ENCODE measurements around the gene TMEM14B.
"Not testable (repeated sequence)": the region's sequence is repeated elsewhere in the genome, so short reads cannot be mapped to it uniquely, and the experiment has no call there.

Gene TMEM14B

GRCh38 chr6:10747251-10747972 is at the start of gene TMEM14B:
TSS of gene TMEM14B (plus strand) at chr6:10747805. CDS start at chr6:10749246, 1,441 bp downstream.
- H3K9me3 ChIP-seq (ENCODE audit: low read length): no peaks in the 10 kb centered on the region
- H3K4me1 ChIP-seq (ENCODE audit: insufficient read depth, low read length): peaks cover 19% of the 10 kb centered on the region
- H3K4me3 ChIP-seq (ENCODE audit: low read length): peak within 1 kb of the TSS; percentile 96
- no peaks in the 10 kb centered on the region for H3K27me3 ChIP-seq (ENCODE audit: insufficient read depth, low read length)
- peak within 1 kb of the TSS; percentile 73 for H2AFZ ChIP-seq (ENCODE audit: low read depth, low read length)
- H3K36me3 ChIP-seq (ENCODE audit: insufficient read depth, low read length): peaks cover 26% of the 10 kb centered on the region

- H3K4me3 ChIP-seq (ENCODE audit: low read length): no peak overlapping the region
- H3K27me3 ChIP-seq (ENCODE audit: insufficient read depth, low read length): no peaks in the 10 kb centered on the region
- no peak overlapping the region for H2AFZ ChIP-seq (ENCODE audit: low read depth, low read length)
- H3K36me3 ChIP-seq (ENCODE audit: insufficient read depth, low read length): peaks cover 18% of the 10 kb centered on the region
- peaks cover 7% of the 10 kb centered on the region for H3K9me3 ChIP-seq (ENCODE audit: low read length)
- H3K4me1 ChIP-seq (ENCODE audit: insufficient read depth, low read length): no peaks in the 10 kb centered on the region
Measured at GRCh38 chr6:10713962-10714361, 33.6 kb upstream of the TMEM14B start.

- peaks cover 7% of the 10 kb centered on the region for H3K9me3 ChIP-seq (ENCODE audit: low read length)
- no peak overlapping the region for H2AFZ ChIP-seq (ENCODE audit: low read depth, low read length)
- H3K4me1 ChIP-seq (ENCODE audit: insufficient read depth, low read length): peaks cover 15% of the 10 kb centered on the region
- H3K27me3 ChIP-seq (ENCODE audit: insufficient read depth, low read length): no peaks in the 10 kb centered on the region
- H3K4me3 ChIP-seq (ENCODE audit: low read length): no peak overlapping the region
- peaks cover under 1% of the 10 kb centered on the region for H3K36me3 ChIP-seq (ENCODE audit: insufficient read depth, low read length)
Measured at GRCh38 chr6:10719296-10719963, 28.2 kb upstream of the TMEM14B start.

- H3K36me3 ChIP-seq (ENCODE audit: insufficient read depth, low read length): peaks cover 4% of the 10 kb centered on the region
- H3K9me3 ChIP-seq (ENCODE audit: low read length): peaks cover 7% of the 10 kb centered on the region
- H3K27me3 ChIP-seq (ENCODE audit: insufficient read depth, low read length): no peaks in the 10 kb centered on the region
- peaks cover 18% of the 10 kb centered on the region for H3K4me1 ChIP-seq (ENCODE audit: insufficient read depth, low read length)
- H3K4me3 ChIP-seq (ENCODE audit: low read length): no peak overlapping the region
- H2AFZ ChIP-seq (ENCODE audit: low read depth, low read length): no peak overlapping the region
Measured at GRCh38 chr6:10719964-10720264, 27.7 kb upstream of the TMEM14B start.

DNA sequence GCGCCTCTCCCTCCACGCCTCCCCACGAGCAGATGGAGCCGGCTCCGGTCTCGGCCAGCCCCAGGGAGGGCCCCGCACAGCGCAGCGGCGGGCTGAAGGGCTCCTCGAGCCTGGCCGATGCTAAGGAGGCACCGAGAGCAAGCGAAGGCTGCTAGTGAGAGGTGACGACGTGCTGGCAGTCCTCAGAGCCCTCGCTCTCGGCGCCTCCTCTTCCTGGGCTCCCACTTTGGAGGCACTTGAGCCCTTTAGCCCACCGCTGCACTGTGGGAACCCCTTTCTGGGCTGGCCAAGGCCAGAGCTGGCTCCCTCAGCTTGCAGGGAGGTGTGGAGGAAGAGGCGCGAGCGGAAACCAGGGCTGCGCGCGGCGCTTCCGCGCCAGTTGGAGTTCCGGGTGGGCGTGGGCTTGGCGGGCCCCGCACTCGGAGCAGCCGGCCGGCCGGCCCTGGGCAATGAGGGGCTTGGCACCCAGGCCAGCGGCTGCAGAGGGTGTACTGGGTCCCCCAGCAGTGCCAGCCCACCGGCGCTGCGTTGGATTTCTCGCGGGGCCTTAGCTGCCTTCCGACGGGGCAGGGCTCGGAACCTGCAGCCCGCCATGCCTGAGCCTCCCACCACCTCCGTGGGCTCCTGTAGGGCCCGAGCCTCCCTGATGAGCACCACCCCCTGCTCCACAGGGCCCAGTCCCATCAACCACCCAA is 27.2 kb upstream of the TMEM14B start:
- H3K4me1 ChIP-seq (ENCODE audit: insufficient read depth, low read length): peaks cover 18% of the 10 kb centered on the region
- H3K4me3 ChIP-seq (ENCODE audit: low read length): no peak overlapping the region
- H3K27me3 ChIP-seq (ENCODE audit: insufficient read depth, low read length): no peaks in the 10 kb centered on the region
- H3K9me3 ChIP-seq (ENCODE audit: low read length): peaks cover 7% of the 10 kb centered on the region
- H3K36me3 ChIP-seq (ENCODE audit: insufficient read depth, low read length): peaks cover 9% of the 10 kb centered on the region
- no peak overlapping the region for H2AFZ ChIP-seq (ENCODE audit: low read depth, low read length)

DNA sequence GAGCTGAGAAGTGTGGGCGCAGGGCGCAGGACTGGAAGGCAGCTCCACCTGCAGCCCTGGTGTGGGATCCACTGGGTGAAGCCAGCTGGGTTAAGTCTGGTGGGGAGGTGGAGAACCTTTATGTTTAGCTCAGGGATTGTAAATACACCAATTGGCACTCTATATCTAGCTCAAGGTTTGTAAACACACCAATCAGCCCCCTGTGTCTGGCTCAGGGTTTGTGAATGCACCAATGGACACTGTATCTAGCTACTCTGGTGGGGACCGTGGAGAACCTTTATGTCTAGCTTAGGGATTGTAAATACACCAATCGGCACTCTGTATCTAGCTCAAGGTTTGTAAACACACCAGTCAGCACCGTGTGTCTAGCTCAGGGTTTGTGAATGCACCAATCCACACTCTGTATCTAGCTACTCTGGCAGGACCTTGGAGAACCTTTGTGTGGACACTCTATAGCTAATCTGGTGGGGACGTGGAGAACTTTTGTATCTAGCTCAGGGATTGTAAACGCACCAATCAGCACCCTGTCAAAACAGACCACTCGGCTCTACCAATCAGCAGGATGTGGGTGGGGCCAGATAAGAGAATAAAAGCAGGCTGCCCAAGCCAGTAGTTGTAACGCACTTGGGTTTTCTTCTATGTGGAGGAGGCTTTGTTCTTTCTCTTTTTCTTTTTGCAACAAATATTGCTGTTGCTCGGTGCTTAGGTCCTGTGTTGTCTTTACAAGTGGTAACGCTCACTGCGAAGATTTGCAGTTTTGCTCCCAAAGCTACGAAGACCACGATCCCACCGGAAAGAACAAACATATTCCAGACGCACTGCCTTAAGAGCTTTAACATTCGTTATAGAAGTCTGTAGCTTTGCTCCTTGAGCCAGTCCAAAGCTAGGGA is 26.4 kb upstream of the TMEM14B start:
- H3K4me3 ChIP-seq (ENCODE audit: low read length); H3K27me3 ChIP-seq (ENCODE audit: insufficient read depth, low read length); H2AFZ ChIP-seq (ENCODE audit: low read depth, low read length); H3K9me3 ChIP-seq (ENCODE audit: low read length): not testable (repeated sequence)
- Histone ChIP-seq H3K4me1 (ENCODE audit: insufficient read depth, low read length) (peaks cover 18% of the 10 kb centered on the region), H3K36me3 (ENCODE audit: insufficient read depth, low read length) (peaks cover 17% of the 10 kb centered on the region)

DNA sequence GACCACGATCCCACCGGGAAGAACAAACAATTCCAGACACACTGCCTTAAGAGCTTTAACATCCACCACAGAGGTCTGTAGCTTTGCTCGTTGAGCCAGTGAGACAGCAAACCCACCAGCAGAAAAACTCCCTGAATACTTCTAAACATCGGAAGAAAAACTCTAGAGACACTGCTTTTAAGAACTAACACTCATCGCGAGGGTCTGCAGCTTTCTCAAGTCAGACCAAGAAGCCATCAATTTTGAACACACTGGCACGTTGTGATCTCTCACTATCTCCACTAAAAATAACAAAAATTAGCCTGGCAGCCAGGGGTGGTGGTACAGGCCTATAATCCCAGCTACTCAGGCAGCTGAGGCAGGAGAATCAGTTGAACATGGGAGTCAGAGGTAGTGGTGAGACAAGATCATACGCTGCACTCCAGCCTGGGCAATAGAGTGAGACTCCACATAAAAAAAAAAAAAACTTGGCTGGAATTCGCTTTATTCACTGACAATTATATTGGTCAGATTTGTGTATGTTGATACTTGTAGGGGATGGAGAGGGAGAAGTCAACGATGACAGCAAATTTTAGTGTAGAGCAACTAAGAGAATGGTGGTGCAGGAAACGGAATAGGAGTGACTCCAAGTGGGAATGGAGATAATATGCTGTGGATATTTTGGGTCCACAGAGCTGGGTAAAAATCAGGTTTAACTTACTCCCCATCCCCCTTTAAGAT is 25.6 kb upstream of the TMEM14B start:
- Histone ChIP-seq H3K4me1 (ENCODE audit: insufficient read depth, low read length) (peaks cover 18% of the 10 kb centered on the region), H3K9me3 (ENCODE audit: low read length) (peaks cover 7% of the 10 kb centered on the region), H2AFZ (ENCODE audit: low read depth, low read length) (peak overlapping the region; percentile 43), H3K36me3 (ENCODE audit: insufficient read depth, low read length) (peaks cover 20% of the 10 kb centered on the region), H3K4me3 (ENCODE audit: low read length) (peak overlapping the region; percentile 92), H3K27me3 (ENCODE audit: insufficient read depth, low read length) (no peaks in the 10 kb centered on the region)

DNA sequence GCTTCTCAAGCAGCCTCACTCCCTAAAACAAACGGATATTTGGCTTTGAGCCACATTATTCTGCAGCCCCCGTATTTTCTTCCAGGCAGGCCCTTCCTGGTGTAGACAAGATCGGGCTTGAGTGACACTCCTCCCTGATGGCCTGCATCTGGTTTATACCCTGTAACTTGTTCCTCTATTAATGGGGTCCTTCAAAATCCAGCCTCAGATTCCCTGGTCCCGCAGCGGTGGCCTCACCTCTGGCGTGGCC is 25.1 kb upstream of the TMEM14B start:
- Histone ChIP-seq H3K4me1 (ENCODE audit: insufficient read depth, low read length) (peaks cover 18% of the 10 kb centered on the region), H3K9me3 (ENCODE audit: low read length) (peaks cover 7% of the 10 kb centered on the region), H2AFZ (ENCODE audit: low read depth, low read length) (peak overlapping the region; percentile 43), H3K27me3 (ENCODE audit: insufficient read depth, low read length) (no peaks in the 10 kb centered on the region), H3K4me3 (ENCODE audit: low read length) (peak overlapping the region; percentile 92), H3K36me3 (ENCODE audit: insufficient read depth, low read length) (peaks cover 20% of the 10 kb centered on the region)

DNA sequence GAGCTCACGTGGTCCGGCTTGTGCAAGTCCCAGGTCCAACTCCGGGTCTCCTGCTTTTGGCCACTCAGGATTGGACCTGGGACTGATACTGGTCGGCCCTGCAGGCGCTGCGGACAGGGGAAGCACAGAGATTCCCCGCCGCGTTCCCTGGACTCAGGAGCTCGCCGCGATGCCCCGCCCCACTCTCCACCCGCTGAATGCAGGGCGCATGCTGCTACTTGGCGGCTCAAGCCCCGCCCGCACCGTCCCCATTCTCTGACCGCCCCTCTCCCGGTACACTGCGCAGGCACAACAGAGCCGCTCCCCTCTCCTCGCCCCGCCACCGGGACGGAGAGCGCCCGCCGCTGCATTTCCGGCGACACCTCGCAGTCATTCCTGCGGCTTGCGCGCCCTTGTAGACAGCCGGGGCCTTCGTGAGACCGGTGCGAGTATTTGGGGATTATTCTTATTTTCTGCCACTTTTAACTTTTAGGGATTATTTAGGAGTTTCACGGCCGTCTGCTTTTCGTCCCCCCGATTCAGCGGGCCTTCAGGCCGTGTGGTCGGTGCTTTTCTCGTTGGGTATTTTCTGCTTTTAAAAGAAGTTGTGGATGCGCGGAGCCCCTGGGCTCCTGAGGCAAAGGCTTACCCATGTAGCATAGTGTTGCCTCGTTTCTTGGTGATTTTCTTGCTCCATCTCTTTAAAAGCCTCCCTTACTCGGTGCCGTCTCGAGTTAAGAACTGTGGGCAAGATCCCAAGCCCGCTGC is 24.6 kb upstream of the TMEM14B start, which contains the start of gene TMEM14C:
TSS of gene TMEM14C (plus strand) at position 251 of the 747 bp plus-strand sequence. CDS start 1,544 bp downstream, outside the sequence.
- Histone ChIP-seq H3K27me3 (ENCODE audit: insufficient read depth, low read length) (no peaks in the 10 kb centered on the region), H3K9me3 (ENCODE audit: low read length) (peaks cover 5% of the 10 kb centered on the region), H3K36me3 (ENCODE audit: insufficient read depth, low read length) (peaks cover 24% of the 10 kb centered on the region), H3K4me3 (ENCODE audit: low read length) (peak within 1 kb of the TSS; percentile 92), H3K4me1 (ENCODE audit: insufficient read depth, low read length) (peaks cover 18% of the 10 kb centered on the region), H2AFZ (ENCODE audit: low read depth, low read length) (peak within 1 kb of the TSS; percentile 68)

- Histone ChIP-seq H2AFZ (ENCODE audit: low read depth, low read length) (peak overlapping the region; percentile 68), H3K4me3 (ENCODE audit: low read length) (peak overlapping the region; percentile 92), H3K36me3 (ENCODE audit: insufficient read depth, low read length) (peaks cover 29% of the 10 kb centered on the region), H3K9me3 (ENCODE audit: low read length) (peaks cover under 1% of the 10 kb centered on the region), H3K27me3 (ENCODE audit: insufficient read depth, low read length) (no peaks in the 10 kb centered on the region), H3K4me1 (ENCODE audit: insufficient read depth, low read length) (peaks cover 18% of the 10 kb centered on the region)
Measured at GRCh38 chr6:10723567-10723881, 24.1 kb upstream of the TMEM14B start.

- Histone ChIP-seq H3K9me3 (ENCODE audit: low read length) (no peaks in the 10 kb centered on the region), H3K4me3 (ENCODE audit: low read length) (no peak overlapping the region), H3K36me3 (ENCODE audit: insufficient read depth, low read length) (peaks cover 40% of the 10 kb centered on the region), H3K27me3 (ENCODE audit: insufficient read depth, low read length) (no peaks in the 10 kb centered on the region), H3K4me1 (ENCODE audit: insufficient read depth, low read length) (peaks cover 18% of the 10 kb centered on the region), H2AFZ (ENCODE audit: low read depth, low read length) (no peak overlapping the region)
Measured at GRCh38 chr6:10725044-10725443, 22.6 kb upstream of the TMEM14B start.

DNA sequence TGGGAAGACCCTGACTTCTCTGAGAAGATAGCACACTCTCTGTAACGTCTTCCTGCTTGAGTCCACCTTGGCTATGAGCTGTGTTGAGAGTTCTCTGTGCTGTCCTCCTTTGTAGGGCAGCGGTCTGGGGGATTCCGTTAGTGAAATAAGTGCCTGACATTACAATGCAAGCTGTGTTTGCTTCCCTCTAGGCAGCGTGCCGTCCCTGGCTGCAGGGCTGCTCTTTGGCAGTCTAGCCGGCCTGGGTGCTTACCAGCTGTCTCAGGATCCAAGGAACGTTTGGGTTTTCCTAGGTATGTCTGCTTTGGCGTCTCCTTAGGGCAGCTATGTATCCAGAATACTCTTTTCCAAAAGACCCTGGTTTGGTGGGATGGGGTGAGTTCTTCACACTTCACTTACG is 21.9 kb upstream of the TMEM14B start:
- H3K4me1 ChIP-seq (ENCODE audit: insufficient read depth, low read length): peaks cover 18% of the 10 kb centered on the region
- H3K9me3 ChIP-seq (ENCODE audit: low read length): no peaks in the 10 kb centered on the region
- no peak overlapping the region for H2AFZ ChIP-seq (ENCODE audit: low read depth, low read length)
- H3K36me3 ChIP-seq (ENCODE audit: insufficient read depth, low read length): peaks cover 47% of the 10 kb centered on the region
- H3K4me3 ChIP-seq (ENCODE audit: low read length): no peak overlapping the region
- H3K27me3 ChIP-seq (ENCODE audit: insufficient read depth, low read length): no peaks in the 10 kb centered on the region

Measured in neuron (in vitro differentiated cells).